HEK293 (cell line): ENCODE measurements around the gene DCD.

ENCODE experiments used
- CTCF ChIA-PET: fragments of 350-600 bp; formaldehyde crosslinking; extraction: SDS; loops from one replicate; lab custom pipeline; 2021; ENCODE audit warnings: antibody characterized with exemption; lab: Yijun Ruan, JAX
- POLR2A ChIA-PET: fragments of 300-600 bp; formaldehyde crosslinking; extraction: SDS; loops from one replicate; lab custom pipeline; 2020; ENCODE audit warnings: antibody characterized with exemption, inconsistent platforms; lab: Yijun Ruan, JAX
- H3K27ac ChIP-seq: fragments of 200-500 bp; sonication (Bioruptor generic); 2 replicates; pipeline ENCODE4 v1.5.1; 2014; ENCODE audit warnings: low read depth, low read length, control low read depth, inconsistent platforms; ENCODE audit errors: extremely low read depth
- H3K36me3 ChIP-seq, 2 experiments: fragments of 200-500 bp in 1 of 2; sonication (Bioruptor generic) in 1 of 2; 1 replicate in 1 of 2; 2 replicates in 1 of 2; pipeline ENCODE4 v1.5.1; 2014 to 2017; ENCODE audit warnings: inconsistent platforms in 2 of 2, low read length in 2 of 2; ENCODE audit not compliant: control insufficient read depth in 2 of 2, insufficient read depth in 1 of 2
- H3K4me1 ChIP-seq: fragments of 200-500 bp; sonication (Bioruptor generic); 2 replicates; pipeline ENCODE4 v1.5.1; 2014; ENCODE audit warnings: mild to moderate bottlenecking, low read length, inconsistent platforms; ENCODE audit not compliant: control insufficient read depth, insufficient read depth
- H3K4me3 ChIP-seq: 2 replicates; pipeline ENCODE4 v1.5.1; 2011; ENCODE audit warnings: low read depth, mild to moderate bottlenecking, control low read depth, low read length, moderate library complexity
- H3K9me3 ChIP-seq: fragments of 200-500 bp; sonication (Bioruptor generic); 2 replicates; pipeline ENCODE4 v1.5.1; 2014; ENCODE audit warnings: low read depth, low read length, inconsistent platforms; ENCODE audit not compliant: control insufficient read depth, insufficient read depth
- FEZF1 ChIP-seq: fragments of 450-650 bp; formaldehyde crosslinking; IDR thresholded peaks from 2 replicates; pipeline ENCODE4 v1.5.1; 2016; ENCODE audit warnings: missing biosample characterization, missing genetic modification characterization
- GLI2 ChIP-seq: fragments of 450-650 bp; formaldehyde crosslinking; IDR thresholded peaks from 2 replicates; pipeline ENCODE4; 2017; ENCODE audit warnings: missing biosample characterization, missing genetic modification characterization, low read depth, borderline replicate concordance
- KLF8 ChIP-seq: fragments of 450-650 bp; formaldehyde crosslinking; IDR thresholded peaks from 2 replicates; pipeline ENCODE4 v1.5.1; 2016; ENCODE audit warnings: missing biosample characterization, missing genetic modification characterization
- PRDM1 ChIP-seq: fragments of 450-650 bp; formaldehyde crosslinking; IDR thresholded peaks from 2 replicates; pipeline ENCODE4; 2016; ENCODE audit warnings: missing biosample characterization, missing genetic modification characterization
- PRDM6 ChIP-seq: fragments of 450-650 bp; formaldehyde crosslinking; IDR thresholded peaks from 2 replicates; pipeline ENCODE4 v1.5.1; 2017; ENCODE audit warnings: missing biosample characterization, missing genetic modification characterization
- TCF7L2 ChIP-seq: IDR thresholded peaks from 2 replicates; pipeline ENCODE4 v1.6.1; 2011; ENCODE audit warnings: low read depth, mild to moderate bottlenecking, inconsistent platforms, low read length, moderate library complexity, borderline replicate concordance
- ZBTB1 ChIP-seq: fragments of 450-650 bp; formaldehyde crosslinking; IDR thresholded peaks from 2 replicates; pipeline ENCODE4 v1.5.1; 2016; ENCODE audit warnings: missing biosample characterization, missing genetic modification characterization
- ZBTB17 ChIP-seq: fragments of 450-650 bp; formaldehyde crosslinking; IDR thresholded peaks from 2 replicates; pipeline ENCODE4 v1.5.1; 2016; ENCODE audit warnings: missing biosample characterization, missing genetic modification characterization
- ZNF19 ChIP-seq: fragments of 450-650 bp; formaldehyde crosslinking; IDR thresholded peaks from 2 replicates; pipeline ENCODE4; 2016; ENCODE audit warnings: missing biosample characterization, missing genetic modification characterization, low read depth
- ZNF266 ChIP-seq: fragments of 450-650 bp; formaldehyde crosslinking; IDR thresholded peaks from 2 replicates; pipeline ENCODE4 v1.5.1; 2016; ENCODE audit warnings: missing biosample characterization, missing genetic modification characterization, low read depth
- ZNF324 ChIP-seq: fragments of 450-650 bp; formaldehyde crosslinking; IDR thresholded peaks from 2 replicates; pipeline ENCODE4 v1.5.1; 2016; ENCODE audit warnings: missing biosample characterization, missing genetic modification characterization
- ZNF366 ChIP-seq: fragments of 450-650 bp; formaldehyde crosslinking; conservative IDR thresholded peaks from 2 replicates; pipeline ENCODE4 v1.5.1; 2016; ENCODE audit warnings: missing biosample characterization, missing genetic modification characterization
- ZNF571 ChIP-seq: fragments of 450-650 bp; formaldehyde crosslinking; IDR thresholded peaks from 2 replicates; pipeline ENCODE4 v1.5.0; 2017; ENCODE audit warnings: missing biosample characterization, missing genetic modification characterization
- ZNF580 ChIP-seq: fragments of 450-650 bp; formaldehyde crosslinking; IDR thresholded peaks from 2 replicates; pipeline ENCODE4 v1.5.1; 2016; ENCODE audit warnings: missing biosample characterization, missing genetic modification characterization
- ZNF654 ChIP-seq: fragments of 450-650 bp; formaldehyde crosslinking; IDR thresholded peaks from 2 replicates; pipeline ENCODE4 v1.5.1; 2016; ENCODE audit warnings: low read depth, missing biosample characterization, missing genetic modification characterization
- ZNF777 ChIP-seq: fragments of 450-650 bp; formaldehyde crosslinking; IDR thresholded peaks from 2 replicates; pipeline ENCODE4 v1.5.1; 2017; ENCODE audit warnings: missing biosample characterization, missing genetic modification characterization, borderline replicate concordance
- ZNF792 ChIP-seq: fragments of 450-650 bp; formaldehyde crosslinking; IDR thresholded peaks from 2 replicates; pipeline ENCODE4 v1.5.1; 2016; ENCODE audit warnings: missing biosample characterization, missing genetic modification characterization
- ZNF837 ChIP-seq: fragments of 450-650 bp; formaldehyde crosslinking; IDR thresholded peaks from 2 replicates; pipeline ENCODE4 v1.5.1; 2016; ENCODE audit warnings: missing biosample characterization, missing genetic modification characterization

Gene DCD

GRCh38 chr12:54624315-54625279 lies 23.6 kb downstream of the DCD start:
- Histone ChIP-seq H3K9me3 (no peaks in the 10 kb centered on the region; the same call in 1 of the 2 replicates), H3K4me3 (no peak overlapping the region), H3K36me3 (no peaks in the 10 kb centered on the region), H3K4me1 (peaks cover 8% of the 10 kb centered on the region; the same call in 1 of the 2 replicates), H3K27ac (no peak overlapping the region)
- ChIA-PET POLR2A (no interaction called here), CTCF (interaction anchor here (1.0 to 1.5 kb wide), 5 partner anchors 21 to 34 kb away, joined by 3 to 7 read pairs (median 4); no protein-coding TSS in a partner anchor)
- TF ChIP-seq ZNF571 (tag by site-specific recombination) (no peak), ZNF324 (tag by site-specific recombination) (no peak), ZBTB17 (tag by site-specific recombination) (0 out of 2 replicates have a peak, but pooled peaks have one; percentile 34), ZNF654 (tag by site-specific recombination) (no peak), FEZF1 (tag by site-specific recombination) (peak; percentile 69), PRDM6 (peak; percentile 62), ZNF366 (tag by site-specific recombination) (peak; percentile 97), TCF7L2 (peak; percentile 45; the same call in 1 of the 2 replicates), ZNF792 (tag by site-specific recombination) (no peak)

- Histone ChIP-seq H3K36me3 (no peaks in the 10 kb centered on the region), H3K4me3 (no peak overlapping the region), H3K27ac (no peak overlapping the region), H3K4me1 (peaks cover 8% of the 10 kb centered on the region; the same call in 1 of the 2 replicates), H3K9me3 (no peaks in the 10 kb centered on the region)
- POLR2A ChIA-PET, result no interaction called here
- CTCF ChIA-PET, result interaction anchor here (0.5 to 1.8 kb wide), 16 partner anchors 9 to 1304 kb away, joined by 3 to 8 read pairs (median 4); no protein-coding TSS in a partner anchor
- TF ChIP-seq ZBTB1 (tag by site-specific recombination) (no peak), ZNF366 (tag by site-specific recombination) (peak; percentile 94), PRDM1 (tag by site-specific recombination) (peak; percentile 76), ZNF580 (no peak), ZNF266 (tag by site-specific recombination) (no peak), ZNF837 (tag by site-specific recombination) (no peak)
- TF ChIP-seq, all 188 proteins: peak for 2
Observed at GRCh38 chr12:54622463-54623183, 25.5 kb downstream of the DCD start.

GRCh38 chr12:54616933-54617680 lies 31.1 kb downstream of the DCD start:
- CTCF ChIA-PET, result interaction anchor here (0.5 to 1.0 kb wide), 2 partner anchors 15 to 49 kb away, joined by 3 read pairs; no protein-coding TSS in a partner anchor
- Histone ChIP-seq H3K27ac (no peak overlapping the region), H3K4me1 (no peaks in the 10 kb centered on the region), H3K36me3 (no peaks in the 10 kb centered on the region), H3K9me3 (no peaks in the 10 kb centered on the region), H3K4me3 (no peak overlapping the region)
- TF ChIP-seq GLI2 (tag by site-specific recombination) (no peak), ZNF19 (tag by site-specific recombination) (no peak), ZNF777 (tag by site-specific recombination) (no peak), KLF8 (tag by site-specific recombination) (no peak)
- POLR2A ChIA-PET, result no interaction called here
